Endothelial cell of umbilical vein (primary cell): ENCODE results near the gene IDUA.

ENCODE experiments used
- EZH2 ChIP-seq: IDR thresholded peaks from 2 replicates; pipeline ENCODE4 v1.6.1; 2012; ENCODE audit warnings: borderline replicate concordance, low read depth, mild to moderate bottlenecking, moderate library complexity, low read length, inconsistent platforms; ENCODE audit not compliant: severe bottlenecking
- POLR2A ChIP-seq: IDR thresholded peaks from 2 replicates; pipeline ENCODE4 v1.6.1; 2012; ENCODE audit warnings: low read depth, mild to moderate bottlenecking, control low read depth, low read length
- TF ChIP-seq, protein P1 (sequence below), 2 donors: IDR thresholded peaks; 1 replicate in 1 of 2; 2 replicates in 1 of 2; pipeline ENCODE4 v1.5.1; 2011; ENCODE audit warnings: low read length in 2 of 2, mild to moderate bottlenecking in 2 of 2, moderate library complexity in 2 of 2, control low read depth in 1 of 2, inconsistent platforms in 1 of 2, low read depth in 1 of 2; ENCODE audit not compliant: insufficient read depth in 1 of 2; ENCODE audit errors: extremely low read depth in 1 of 2
- TF ChIP-seq, protein P2 (sequence below): IDR thresholded peaks from 2 replicates; pipeline ENCODE4 v1.6.1; 2011; ENCODE audit not compliant: insufficient read depth, insufficient read length

GRCh38 chr4:1052231-1052671, 65.4 kb downstream of the IDUA start:
- TF ChIP-seq, protein P1, sequence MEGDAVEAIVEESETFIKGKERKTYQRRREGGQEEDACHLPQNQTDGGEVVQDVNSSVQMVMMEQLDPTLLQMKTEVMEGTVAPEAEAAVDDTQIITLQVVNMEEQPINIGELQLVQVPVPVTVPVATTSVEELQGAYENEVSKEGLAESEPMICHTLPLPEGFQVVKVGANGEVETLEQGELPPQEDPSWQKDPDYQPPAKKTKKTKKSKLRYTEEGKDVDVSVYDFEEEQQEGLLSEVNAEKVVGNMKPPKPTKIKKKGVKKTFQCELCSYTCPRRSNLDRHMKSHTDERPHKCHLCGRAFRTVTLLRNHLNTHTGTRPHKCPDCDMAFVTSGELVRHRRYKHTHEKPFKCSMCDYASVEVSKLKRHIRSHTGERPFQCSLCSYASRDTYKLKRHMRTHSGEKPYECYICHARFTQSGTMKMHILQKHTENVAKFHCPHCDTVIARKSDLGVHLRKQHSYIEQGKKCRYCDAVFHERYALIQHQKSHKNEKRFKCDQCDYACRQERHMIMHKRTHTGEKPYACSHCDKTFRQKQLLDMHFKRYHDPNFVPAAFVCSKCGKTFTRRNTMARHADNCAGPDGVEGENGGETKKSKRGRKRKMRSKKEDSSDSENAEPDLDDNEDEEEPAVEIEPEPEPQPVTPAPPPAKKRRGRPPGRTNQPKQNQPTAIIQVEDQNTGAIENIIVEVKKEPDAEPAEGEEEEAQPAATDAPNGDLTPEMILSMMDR (IDR thresholded peaks at IDR 0.05; ENCODE audit: extremely low read depth in 1 of 2, insufficient read depth in 1 of 2, low read depth in 1 of 2, low read length in 2 of 2) = no peak
- TF ChIP-seq POLR2A (no peak), EZH2 (no peak)
- TF ChIP-seq, protein P2, sequence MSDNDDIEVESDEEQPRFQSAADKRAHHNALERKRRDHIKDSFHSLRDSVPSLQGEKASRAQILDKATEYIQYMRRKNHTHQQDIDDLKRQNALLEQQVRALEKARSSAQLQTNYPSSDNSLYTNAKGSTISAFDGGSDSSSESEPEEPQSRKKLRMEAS = no peak
